Measurements from ENCODE around the gene HIC2. TPM values are rescaled to one million over a fixed set of nuclear protein-coding genes. Genes with fewer than 3 reads are reported as not detected.
A peak's percentile ranks its signal among the peaks of the same experiment; 100 is the strongest.
"Not testable (repeated sequence)": the region's sequence is repeated elsewhere in the genome, so short reads cannot be mapped to it uniquely, and the experiment has no call there.

HIC2 gene
- 5.5 TPM for total RNA-seq
- long read RNA-seq, partial matches to known transcripts: 0 of 12 reads
- long read RNA-seq, other reads (novel, unspliced or antisense): 12 of 12 reads

GRCh38 chr22:21417227-21417746 lies at the start of gene HIC2:
Gene HIC2, plus strand, starts transcription at chr22:21417371. Its CDS starts 25,461 bp downstream, at chr22:21442832.
- DNase-seq (ENCODE audit: low spot score): peak; percentile 26

- DNase-seq (ENCODE audit: low spot score): not testable (repeated sequence)
Observed at GRCh38 chr22:21368603-21369310, 48.4 kb upstream of the HIC2 start.

GRCh38 chr22:21375880-21376279 lies 41.3 kb upstream of the HIC2 start:
- not testable (repeated sequence) for DNase-seq (ENCODE audit: low spot score)

- not testable (repeated sequence) for DNase-seq (ENCODE audit: low spot score)
Observed at GRCh38 chr22:21383701-21384467, 33.3 kb upstream of the HIC2 start, which contains the start of gene RIMBP3B. Gene RIMBP3B, plus strand, starts transcription at chr22:21383751. Its CDS starts 108 bp downstream, at chr22:21383859.

GRCh38 chr22:21384468-21385357 lies 32.5 kb upstream of the HIC2 start:
- not testable (repeated sequence) for DNase-seq (ENCODE audit: low spot score)

- DNase-seq (ENCODE audit: low spot score): not testable (repeated sequence)
Observed at GRCh38 chr22:21389480-21389879, 27.7 kb upstream of the HIC2 start.

GRCh38 chr22:21390013-21390412 lies 27.2 kb upstream of the HIC2 start:
- not testable (repeated sequence) for DNase-seq (ENCODE audit: low spot score)

- not testable (repeated sequence) for DNase-seq (ENCODE audit: low spot score)
Observed at GRCh38 chr22:21394613-21395012, 22.6 kb upstream of the HIC2 start.

GRCh38 chr22:21401197-21401969 lies 15.8 kb upstream of the HIC2 start:
- not testable (repeated sequence) for DNase-seq (ENCODE audit: low spot score)

GRCh38 chr22:21402763-21403314 lies 14.3 kb upstream of the HIC2 start:
- DNase-seq (ENCODE audit: low spot score): not testable (repeated sequence)

GRCh38 chr22:21407139-21407538 lies 10.0 kb upstream of the HIC2 start:
- DNase-seq (ENCODE audit: low spot score): not testable (repeated sequence)

GRCh38 chr22:21407792-21408191 lies 9.4 kb upstream of the HIC2 start:
- DNase-seq (ENCODE audit: low spot score): not testable (repeated sequence)

GRCh38 chr22:21416375-21416774 lies 796 bp upstream of the HIC2 start:
- not testable (repeated sequence) for DNase-seq (ENCODE audit: low spot score)

GRCh38 chr22:21417853-21418252 lies 682 bp downstream of the HIC2 start:
- peak; percentile 89 for DNase-seq (ENCODE audit: low spot score)

- DNase-seq (ENCODE audit: low spot score): peak; percentile 84
Observed at GRCh38 chr22:21418974-21419638, 1.9 kb downstream of the HIC2 start.

- not testable (repeated sequence) for DNase-seq (ENCODE audit: low spot score)
Observed at GRCh38 chr22:21420180-21420763, 3.1 kb downstream of the HIC2 start.

- not testable (repeated sequence) for DNase-seq (ENCODE audit: low spot score)
Observed at GRCh38 chr22:21424084-21424709, 7.0 kb downstream of the HIC2 start.

All from mesenteric fat pad (tissue), 1 donor.